Liver (tissue), 9 donors: ENCODE measurements around the gene PRSS8. TPM values are rescaled to one million over a fixed set of nuclear protein-coding genes. Genes with fewer than 3 reads are reported as not detected.

Experiments used
- DNase-seq: peaks from one replicate; pipeline ENCODE4 v3.0.0-alpha.2; 2017; ENCODE audit warnings: low spot score
- H3K27ac ChIP-seq, 2 donors: one replicate each; pipeline ENCODE4 v1.7.0; 2013; ENCODE audit warnings: inconsistent platforms in 2 of 2, low read length in 2 of 2, control low read depth in 1 of 2, low read depth in 1 of 2, mild to moderate bottlenecking in 1 of 2
- H3K27me3 ChIP-seq, 4 donors: one replicate each; pipeline versions ENCODE4 v1.6.1 to v1.7.0; 2013; ENCODE audit warnings: low read length in 3 of 4, inconsistent platforms in 1 of 4, mild to moderate bottlenecking in 1 of 4, moderate library complexity in 1 of 4; ENCODE audit not compliant: control insufficient read depth in 4 of 4, insufficient read depth in 4 of 4
- H3K36me3 ChIP-seq, 4 donors: one replicate each; pipeline versions ENCODE4 v1.6.1 to v1.7.0; 2013; ENCODE audit warnings: low read length in 3 of 4, mild to moderate bottlenecking in 3 of 4, low read depth in 1 of 4, moderate library complexity in 1 of 4; ENCODE audit not compliant: control insufficient read depth in 4 of 4, insufficient read depth in 3 of 4
- H3K4me1 ChIP-seq, 4 donors: one replicate each; pipeline versions ENCODE4 v1.6.1 to v1.7.0; 2013; ENCODE audit warnings: low read length in 3 of 4, mild to moderate bottlenecking in 3 of 4, moderate library complexity in 1 of 4; ENCODE audit not compliant: control insufficient read depth in 4 of 4, insufficient read depth in 4 of 4
- H3K4me3 ChIP-seq, 3 donors: one replicate each; pipeline versions ENCODE4 v1.6.1 to v1.7.0; 2013; ENCODE audit warnings: low read length in 3 of 3, control low read depth in 1 of 3, low read depth in 1 of 3, mild to moderate bottlenecking in 1 of 3
- H3K9ac ChIP-seq, 2 donors: one replicate each; pipeline ENCODE4 v1.7.0; 2013; ENCODE audit warnings: low read length in 2 of 2, mild to moderate bottlenecking in 2 of 2, moderate library complexity in 2 of 2, control low read depth in 1 of 2, low read depth in 1 of 2
- H3K9me3 ChIP-seq, 4 donors: one replicate each; pipeline versions ENCODE4 v1.6.1 to v1.7.0; 2013; ENCODE audit warnings: low read length in 3 of 4; ENCODE audit not compliant: control insufficient read depth in 4 of 4
- ATF3 ChIP-seq: IDR thresholded peaks from 2 replicates; pipeline ENCODE4 v1.6.1; 2016; ENCODE audit warnings: antibody characterized with exemption
- CTCF ChIP-seq: fragments of 150-350 bp; IDR thresholded peaks from 2 replicates; pipeline ENCODE4 v1.5.1; 2017; ENCODE audit warnings: improper control_type of control experiment, low read depth, low read length; ENCODE audit not compliant: missing input control
- EGR1 ChIP-seq, 2 donors: IDR thresholded peaks; 2 replicates each; pipeline ENCODE4 v1.6.1; 2016 to 2018; ENCODE audit warnings: antibody characterized with exemption in 2 of 2, low read depth in 2 of 2
- FOXA1 ChIP-seq: IDR thresholded peaks from 2 replicates; pipeline ENCODE4 v1.6.1; 2016; ENCODE audit warnings: antibody characterized with exemption
- FOXA2 ChIP-seq: IDR thresholded peaks from 2 replicates; pipeline ENCODE4 v1.6.1; 2016; ENCODE audit warnings: antibody characterized with exemption
- GABPA ChIP-seq, 2 donors: IDR thresholded peaks in 1 of 2; conservative IDR thresholded peaks in 1 of 2; 2 replicates each; pipeline ENCODE4 v1.6.1; 2016; ENCODE audit warnings: antibody characterized with exemption in 2 of 2, mild to moderate bottlenecking in 1 of 2, moderate library complexity in 1 of 2
- HNF4A ChIP-seq, 2 donors: conservative IDR thresholded peaks; 2 replicates each; pipeline ENCODE4 v1.6.1; 2016; ENCODE audit warnings: antibody characterized with exemption in 2 of 2, mild to moderate bottlenecking in 2 of 2
- HNF4G ChIP-seq: IDR thresholded peaks from 2 replicates; pipeline ENCODE4 v1.6.1; 2016; ENCODE audit warnings: antibody characterized with exemption
- JUND ChIP-seq, 2 donors: IDR thresholded peaks; 2 replicates each; pipeline ENCODE4 v1.6.1; 2016; ENCODE audit warnings: antibody characterized with exemption in 2 of 2
- MAX ChIP-seq: IDR thresholded peaks from 2 replicates; pipeline ENCODE4 v1.6.1; 2016; ENCODE audit warnings: antibody characterized with exemption
- NR2F2 ChIP-seq: IDR thresholded peaks from 2 replicates; pipeline ENCODE4 v1.6.1; 2016; ENCODE audit warnings: antibody characterized with exemption
- RAD21 ChIP-seq, 2 donors: IDR thresholded peaks; 2 replicates each; pipeline ENCODE4 v1.6.1; 2016; ENCODE audit warnings: antibody characterized with exemption in 2 of 2, mild to moderate bottlenecking in 2 of 2
- REST ChIP-seq: IDR thresholded peaks from 2 replicates; pipeline ENCODE4 v1.6.1; 2016; ENCODE audit warnings: antibody characterized with exemption, mild to moderate bottlenecking
- RXRA ChIP-seq, 2 donors: IDR thresholded peaks; 2 replicates each; pipeline ENCODE4 v1.6.1; 2017 to 2018; ENCODE audit warnings: antibody characterized with exemption in 2 of 2, mild to moderate bottlenecking in 1 of 2
- SP1 ChIP-seq: IDR thresholded peaks from 2 replicates; pipeline ENCODE4 v1.6.1; 2018; ENCODE audit warnings: antibody characterized with exemption, mild to moderate bottlenecking
- TAF1 ChIP-seq: conservative IDR thresholded peaks from 2 replicates; pipeline ENCODE4 v1.6.1; 2016; ENCODE audit warnings: antibody characterized with exemption, mild to moderate bottlenecking
- YY1 ChIP-seq: IDR thresholded peaks from 2 replicates; pipeline ENCODE4 v1.6.1; 2016; ENCODE audit warnings: antibody characterized with exemption, mild to moderate bottlenecking
- ZBTB33 ChIP-seq: IDR thresholded peaks from 2 replicates; pipeline ENCODE4 v1.6.1; 2016; ENCODE audit warnings: antibody characterized with exemption
- WGBS: extraction: QIAGEN DNeasy Blood & Tissue Kit; methylation state at CpG from one replicate; pipeline ENCODE4 v1.1.7; 2013; 5-methylcytosine and 5-hydroxymethylcytosine counted together
- polyA plus RNA-seq, 2 donors: library from polyadenylated mRNA; stranded (reverse) in 1 of 2; unstranded in 1 of 2; fragments of 200-250 nt in 1 of 2; fragments of >200 nt in 1 of 2; fragmentation: Nextera tagmentation in 1 of 2; extraction: Ambion mirVana in 1 of 2; gene quantifications; one replicate each; pipeline versions ENCODE4 v1.2.1 to v1.2.3, GENCODE V29; 2013 to 2015
- total RNA-seq, 2 donors: library from RNA; depleted of rRNA; stranded (reverse); fragments of >200 nt; gene quantifications; one replicate each; pipeline ENCODE4 v1.2.3, GENCODE V29; 2014
- donor health status: healthy.
- donor health status: healthy.
- donor health status: healthy.
- donor health status: healthy.
- donor health status: healthy.

The PRSS8 gene
- total and polyA plus RNA-seq, 4 donors = 1.1 to 50.1 (median 8.4) TPM

- no peaks in the 10 kb centered on the region for H3K9me3 ChIP-seq
These were observed 52.0 kb downstream of the PRSS8 start for GRCh38 chr16:31083556-31083955.

More at GRCh38 chr16:31083556-31083955, 52.0 kb downstream of the PRSS8 start:
- H3K4me1 ChIP-seq = no peaks in the 10 kb centered on the region
- H3K9ac ChIP-seq = no peak overlapping the region
- peaks cover 5 to 56% (median 23%) of the 10 kb centered on the region in 4 donors for H3K36me3 ChIP-seq
- no peak overlapping the region for H3K27ac ChIP-seq
- H3K4me3 ChIP-seq = no peak overlapping the region
- DNase-seq = no peak
- no peak for TF ChIP-seq NR2F2
- no peak for TF ChIP-seq YY1
- no peak for TF ChIP-seq JUND (IDR thresholded peaks at IDR 0.05)
- TF ChIP-seq ZBTB33 = no peak
- TF ChIP-seq RXRA (IDR thresholded peaks at IDR 0.05) = no peak
- TF ChIP-seq RAD21 (IDR thresholded peaks at IDR 0.05) = no peak
- no peak for TF ChIP-seq EGR1 (IDR thresholded peaks at IDR 0.05; ENCODE audit: low read depth in 2 of 2)
- no peak for TF ChIP-seq FOXA2
- no peak for TF ChIP-seq CTCF
- no peak for TF ChIP-seq REST
- TF ChIP-seq MAX = no peak
- TF ChIP-seq TAF1 = no peak
- no peak for TF ChIP-seq ATF3
- no peak for TF ChIP-seq HNF4G
- no peak for TF ChIP-seq GABPA (IDR thresholded peaks at IDR 0.05 in 1 of 2, conservative IDR thresholded peaks at IDR 0.05 in 1 of 2)
- no peak for TF ChIP-seq HNF4A (conservative IDR thresholded peaks at IDR 0.05)
- no peak for TF ChIP-seq SP1
- no peak for TF ChIP-seq FOXA1
- H3K27me3 ChIP-seq = no peaks in the 10 kb centered on the region
- 54% methylated on average over 5 of the region's 5 CpGs for WGBS
